ENCODE results near the gene SMIM23. TPM values are rescaled to one million over a fixed set of nuclear protein-coding genes. Genes with fewer than 3 reads are reported as not detected.

Gene SMIM23
- total RNA-seq, 1 experiment from 2014 or later, result not detected

DNA sequence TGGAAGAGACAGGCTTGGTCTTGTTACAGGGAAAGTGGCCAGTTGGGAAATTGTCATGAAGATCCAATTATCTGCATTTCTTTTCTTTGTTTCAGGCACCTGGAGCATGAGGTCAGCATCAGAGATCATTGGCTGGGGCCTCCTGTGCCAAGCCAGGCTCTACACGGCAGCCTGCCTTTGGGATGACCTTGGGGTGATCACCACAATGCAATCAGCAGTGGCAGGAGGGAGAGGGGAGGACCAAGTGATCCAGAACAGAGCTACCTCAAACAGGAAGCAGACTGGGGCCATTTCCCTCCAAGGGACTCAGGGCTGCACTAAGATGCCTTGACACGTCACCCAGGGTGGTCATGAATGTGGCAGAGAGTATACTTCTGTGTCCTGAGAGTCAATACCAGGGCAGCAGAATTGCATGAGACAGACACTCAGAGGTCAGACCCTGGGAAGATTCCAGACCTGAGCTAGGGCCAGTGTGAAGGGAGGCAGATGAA, 8.9 kb downstream of the SMIM23 start:
- Mint-ChIP-seq H3K36me3 (no peaks in the 10 kb centered on the region), H3K9me3 (no peaks in the 10 kb centered on the region), H3K4me1 (no peaks in the 10 kb centered on the region), H3K4me3 (no peak overlapping the region), H3K27ac (no peak overlapping the region), H3K27me3 (ENCODE audit: low read depth) (no peaks in the 10 kb centered on the region; the same call in 1 of the 2 replicates)
- CTCF ChIA-PET, result interaction anchor here (1.3 kb wide), 1 partner anchor 265 kb away, joined by 4 read pairs; no protein-coding TSS in a partner anchor
- DNase-seq (ENCODE audit: low spot score) (no peak), ATAC-seq (no peak)
- POLR2A ChIA-PET, result no interaction called here
- no peak for TF ChIP-seq ZNF317 (CRISPR knock-in tag; IDR thresholded peaks at IDR 0.05; ENCODE audit: borderline replicate concordance, low read depth)
- TF ChIP-seq ATF1 (CRISPR knock-in tag; IDR thresholded peaks at IDR 0.05), result no peak
- TF ChIP-seq, protein P1, sequence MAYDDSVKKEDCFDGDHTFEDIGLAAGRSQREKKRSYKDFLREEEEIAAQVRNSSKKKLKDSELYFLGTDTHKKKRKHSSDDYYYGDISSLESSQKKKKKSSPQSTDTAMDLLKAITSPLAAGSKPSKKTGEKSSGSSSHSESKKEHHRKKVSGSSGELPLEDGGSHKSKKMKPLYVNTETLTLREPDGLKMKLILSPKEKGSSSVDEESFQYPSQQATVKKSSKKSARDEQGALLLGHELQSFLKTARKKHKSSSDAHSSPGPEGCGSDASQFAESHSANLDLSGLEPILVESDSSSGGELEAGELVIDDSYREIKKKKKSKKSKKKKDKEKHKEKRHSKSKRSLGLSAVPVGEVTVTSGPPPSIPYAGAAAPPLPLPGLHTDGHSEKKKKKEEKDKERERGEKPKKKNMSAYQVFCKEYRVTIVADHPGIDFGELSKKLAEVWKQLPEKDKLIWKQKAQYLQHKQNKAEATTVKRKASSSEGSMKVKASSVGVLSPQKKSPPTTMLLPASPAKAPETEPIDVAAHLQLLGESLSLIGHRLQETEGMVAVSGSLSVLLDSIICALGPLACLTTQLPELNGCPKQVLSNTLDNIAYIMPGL (CRISPR knock-in tag; IDR thresholded peaks at IDR 0.05), result no peak
- TF ChIP-seq, protein P2, sequence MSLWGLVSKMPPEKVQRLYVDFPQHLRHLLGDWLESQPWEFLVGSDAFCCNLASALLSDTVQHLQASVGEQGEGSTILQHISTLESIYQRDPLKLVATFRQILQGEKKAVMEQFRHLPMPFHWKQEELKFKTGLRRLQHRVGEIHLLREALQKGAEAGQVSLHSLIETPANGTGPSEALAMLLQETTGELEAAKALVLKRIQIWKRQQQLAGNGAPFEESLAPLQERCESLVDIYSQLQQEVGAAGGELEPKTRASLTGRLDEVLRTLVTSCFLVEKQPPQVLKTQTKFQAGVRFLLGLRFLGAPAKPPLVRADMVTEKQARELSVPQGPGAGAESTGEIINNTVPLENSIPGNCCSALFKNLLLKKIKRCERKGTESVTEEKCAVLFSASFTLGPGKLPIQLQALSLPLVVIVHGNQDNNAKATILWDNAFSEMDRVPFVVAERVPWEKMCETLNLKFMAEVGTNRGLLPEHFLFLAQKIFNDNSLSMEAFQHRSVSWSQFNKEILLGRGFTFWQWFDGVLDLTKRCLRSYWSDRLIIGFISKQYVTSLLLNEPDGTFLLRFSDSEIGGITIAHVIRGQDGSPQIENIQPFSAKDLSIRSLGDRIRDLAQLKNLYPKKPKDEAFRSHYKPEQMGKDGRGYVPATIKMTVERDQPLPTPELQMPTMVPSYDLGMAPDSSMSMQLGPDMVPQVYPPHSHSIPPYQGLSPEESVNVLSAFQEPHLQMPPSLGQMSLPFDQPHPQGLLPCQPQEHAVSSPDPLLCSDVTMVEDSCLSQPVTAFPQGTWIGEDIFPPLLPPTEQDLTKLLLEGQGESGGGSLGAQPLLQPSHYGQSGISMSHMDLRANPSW (CRISPR knock-in tag; conservative IDR thresholded peaks at IDR 0.05; ENCODE audit: low read depth), result no peak
- no peak for TF ChIP-seq SP1 (CRISPR knock-in tag; conservative IDR thresholded peaks at IDR 0.05)
- no peak for TF ChIP-seq MYBL2 (CRISPR knock-in tag; IDR thresholded peaks at IDR 0.05)
- no peak for TF ChIP-seq CREM (CRISPR knock-in tag; IDR thresholded peaks at IDR 0.05)

DNA sequence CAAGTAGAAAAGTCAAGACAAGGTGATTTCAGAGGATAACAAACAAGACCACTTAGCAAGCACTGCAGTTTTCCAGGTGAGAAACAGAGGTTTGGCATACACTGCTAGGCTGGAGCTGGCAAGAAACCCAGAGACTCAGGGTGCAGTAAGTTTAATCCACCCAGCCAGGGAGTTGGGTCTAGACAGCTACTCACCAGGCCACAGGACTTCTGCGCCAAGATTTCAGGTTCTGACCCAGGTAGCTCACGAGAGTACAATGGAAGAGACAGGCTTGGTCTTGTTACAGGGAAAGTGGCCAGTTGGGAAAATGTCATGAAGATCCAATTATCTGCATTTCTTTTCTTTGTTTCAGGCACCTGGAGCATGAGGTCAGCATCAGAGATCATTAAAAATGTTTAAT, 9.8 kb downstream of the SMIM23 start:
- H3K9me3 Mint-ChIP-seq, result no peaks in the 10 kb centered on the region
- no peak for ATAC-seq
- H3K4me3 Mint-ChIP-seq, result no peak overlapping the region
- H3K27ac Mint-ChIP-seq, result no peak overlapping the region
- ChIA-PET CTCF (interaction anchor here (1.3 kb wide), 1 partner anchor 264 kb away, joined by 4 read pairs; no protein-coding TSS in a partner anchor), POLR2A (no interaction called here)
- H3K4me1 Mint-ChIP-seq, result no peaks in the 10 kb centered on the region
- no peaks in the 10 kb centered on the region for H3K36me3 Mint-ChIP-seq
- H3K27me3 Mint-ChIP-seq (ENCODE audit: low read depth), result no peaks in the 10 kb centered on the region; the same call in 1 of the 2 replicates
- TF ChIP-seq NFATC4 (CRISPR knock-in tag; IDR thresholded peaks at IDR 0.05) (no peak), ZNF232 (CRISPR knock-in tag; IDR thresholded peaks at IDR 0.05) (no peak), SOX15 (CRISPR knock-in tag; IDR thresholded peaks at IDR 0.05) (no peak), PRRX2 (CRISPR knock-in tag; IDR thresholded peaks at IDR 0.05) (no peak), FOXK1 (CRISPR knock-in tag; IDR thresholded peaks at IDR 0.05) (no peak), NR1H2 (CRISPR knock-in tag; IDR thresholded peaks at IDR 0.05) (no peak)
- TF ChIP-seq, protein P3, sequence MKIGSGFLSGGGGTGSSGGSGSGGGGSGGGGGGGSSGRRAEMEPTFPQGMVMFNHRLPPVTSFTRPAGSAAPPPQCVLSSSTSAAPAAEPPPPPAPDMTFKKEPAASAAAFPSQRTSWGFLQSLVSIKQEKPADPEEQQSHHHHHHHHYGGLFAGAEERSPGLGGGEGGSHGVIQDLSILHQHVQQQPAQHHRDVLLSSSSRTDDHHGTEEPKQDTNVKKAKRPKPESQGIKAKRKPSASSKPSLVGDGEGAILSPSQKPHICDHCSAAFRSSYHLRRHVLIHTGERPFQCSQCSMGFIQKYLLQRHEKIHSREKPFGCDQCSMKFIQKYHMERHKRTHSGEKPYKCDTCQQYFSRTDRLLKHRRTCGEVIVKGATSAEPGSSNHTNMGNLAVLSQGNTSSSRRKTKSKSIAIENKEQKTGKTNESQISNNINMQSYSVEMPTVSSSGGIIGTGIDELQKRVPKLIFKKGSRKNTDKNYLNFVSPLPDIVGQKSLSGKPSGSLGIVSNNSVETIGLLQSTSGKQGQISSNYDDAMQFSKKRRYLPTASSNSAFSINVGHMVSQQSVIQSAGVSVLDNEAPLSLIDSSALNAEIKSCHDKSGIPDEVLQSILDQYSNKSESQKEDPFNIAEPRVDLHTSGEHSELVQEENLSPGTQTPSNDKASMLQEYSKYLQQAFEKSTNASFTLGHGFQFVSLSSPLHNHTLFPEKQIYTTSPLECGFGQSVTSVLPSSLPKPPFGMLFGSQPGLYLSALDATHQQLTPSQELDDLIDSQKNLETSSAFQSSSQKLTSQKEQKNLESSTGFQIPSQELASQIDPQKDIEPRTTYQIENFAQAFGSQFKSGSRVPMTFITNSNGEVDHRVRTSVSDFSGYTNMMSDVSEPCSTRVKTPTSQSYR (CRISPR knock-in tag; IDR thresholded peaks at IDR 0.05), result no peak
- TF ChIP-seq, protein P4, sequence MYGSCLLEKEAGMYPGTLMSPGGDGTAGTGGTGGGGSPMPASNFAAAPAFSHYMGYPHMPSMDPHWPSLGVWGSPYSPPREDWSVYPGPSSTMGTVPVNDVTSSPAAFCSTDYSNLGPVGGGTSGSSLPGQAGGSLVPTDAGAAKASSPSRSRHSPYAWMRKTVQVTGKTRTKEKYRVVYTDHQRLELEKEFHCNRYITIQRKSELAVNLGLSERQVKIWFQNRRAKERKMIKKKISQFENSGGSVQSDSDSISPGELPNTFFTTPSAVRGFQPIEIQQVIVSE (CRISPR knock-in tag; IDR thresholded peaks at IDR 0.05; ENCODE audit: borderline replicate concordance), result no peak
- TF ChIP-seq, protein P5, sequence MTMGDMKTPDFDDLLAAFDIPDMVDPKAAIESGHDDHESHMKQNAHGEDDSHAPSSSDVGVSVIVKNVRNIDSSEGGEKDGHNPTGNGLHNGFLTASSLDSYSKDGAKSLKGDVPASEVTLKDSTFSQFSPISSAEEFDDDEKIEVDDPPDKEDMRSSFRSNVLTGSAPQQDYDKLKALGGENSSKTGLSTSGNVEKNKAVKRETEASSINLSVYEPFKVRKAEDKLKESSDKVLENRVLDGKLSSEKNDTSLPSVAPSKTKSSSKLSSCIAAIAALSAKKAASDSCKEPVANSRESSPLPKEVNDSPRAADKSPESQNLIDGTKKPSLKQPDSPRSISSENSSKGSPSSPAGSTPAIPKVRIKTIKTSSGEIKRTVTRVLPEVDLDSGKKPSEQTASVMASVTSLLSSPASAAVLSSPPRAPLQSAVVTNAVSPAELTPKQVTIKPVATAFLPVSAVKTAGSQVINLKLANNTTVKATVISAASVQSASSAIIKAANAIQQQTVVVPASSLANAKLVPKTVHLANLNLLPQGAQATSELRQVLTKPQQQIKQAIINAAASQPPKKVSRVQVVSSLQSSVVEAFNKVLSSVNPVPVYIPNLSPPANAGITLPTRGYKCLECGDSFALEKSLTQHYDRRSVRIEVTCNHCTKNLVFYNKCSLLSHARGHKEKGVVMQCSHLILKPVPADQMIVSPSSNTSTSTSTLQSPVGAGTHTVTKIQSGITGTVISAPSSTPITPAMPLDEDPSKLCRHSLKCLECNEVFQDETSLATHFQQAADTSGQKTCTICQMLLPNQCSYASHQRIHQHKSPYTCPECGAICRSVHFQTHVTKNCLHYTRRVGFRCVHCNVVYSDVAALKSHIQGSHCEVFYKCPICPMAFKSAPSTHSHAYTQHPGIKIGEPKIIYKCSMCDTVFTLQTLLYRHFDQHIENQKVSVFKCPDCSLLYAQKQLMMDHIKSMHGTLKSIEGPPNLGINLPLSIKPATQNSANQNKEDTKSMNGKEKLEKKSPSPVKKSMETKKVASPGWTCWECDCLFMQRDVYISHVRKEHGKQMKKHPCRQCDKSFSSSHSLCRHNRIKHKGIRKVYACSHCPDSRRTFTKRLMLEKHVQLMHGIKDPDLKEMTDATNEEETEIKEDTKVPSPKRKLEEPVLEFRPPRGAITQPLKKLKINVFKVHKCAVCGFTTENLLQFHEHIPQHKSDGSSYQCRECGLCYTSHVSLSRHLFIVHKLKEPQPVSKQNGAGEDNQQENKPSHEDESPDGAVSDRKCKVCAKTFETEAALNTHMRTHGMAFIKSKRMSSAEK (CRISPR knock-in tag; IDR thresholded peaks at IDR 0.05; ENCODE audit: borderline replicate concordance), result no peak
- no peak for DNase-seq (ENCODE audit: low spot score)
